Naive thymus-derived CD4-positive, alpha-beta T cell (primary cell): ENCODE results near the gene GALNT12. TPM values are rescaled to one million over a fixed set of nuclear protein-coding genes. Genes with fewer than 3 reads are reported as not detected.

Experiments
- ATAC-seq: fragments of 150-1000 bp; cut with Tn5 transposase; 2 replicates; pipeline ENCODE4 v1.10.0; 2021; ENCODE audit warnings: mild to moderate bottlenecking, moderate library complexity
- CTCF ChIA-PET: fragments of 350-600 bp; sonication (Branson Sonifier 250); formaldehyde crosslinking; loops from one replicate; lab custom pipeline; 2021; ENCODE audit warnings: antibody characterized with exemption; lab: Charles Lee
- POLR2A ChIA-PET: fragments of 350-600 bp; sonication (Branson Sonifier 250); formaldehyde crosslinking; loops from one replicate; lab custom pipeline; 2021; ENCODE audit warnings: antibody characterized with exemption, inconsistent platforms; lab: Charles Lee
- DNase-seq, 9 donors: peaks; one replicate each; pipeline versions ENCODE4 v3.0.0 to v3.0.0-alpha.2; 2020 to 2022; ENCODE audit warnings: mixed read lengths in 1 of 9
- H3K27ac ChIP-seq: one replicate; pipeline ENCODE4 v1.7.0; 2013; ENCODE audit warnings: mild to moderate bottlenecking, low read depth, low read length, moderate library complexity
- H3K27me3 ChIP-seq, 2 donors: one replicate each; pipeline ENCODE4 v1.7.0; 2013; ENCODE audit warnings: low read length in 2 of 2, mild to moderate bottlenecking in 2 of 2, moderate library complexity in 2 of 2; ENCODE audit not compliant: control insufficient read depth in 2 of 2, insufficient read depth in 2 of 2
- H3K36me3 ChIP-seq, 3 experiments: 1 replicate in 2 of 3; 2 replicates in 1 of 3; pipeline ENCODE4 v1.7.0; 2013; ENCODE audit warnings: low read length in 3 of 3, mild to moderate bottlenecking in 3 of 3, moderate library complexity in 1 of 3; ENCODE audit not compliant: insufficient read depth in 3 of 3, control insufficient read depth in 2 of 3
- H3K4me1 ChIP-seq, 2 donors: one replicate each; pipeline ENCODE4 v1.7.0; 2013; ENCODE audit warnings: low read length in 2 of 2, mild to moderate bottlenecking in 2 of 2, moderate library complexity in 1 of 2; ENCODE audit not compliant: control insufficient read depth in 2 of 2, insufficient read depth in 2 of 2
- H3K4me3 ChIP-seq: 2 replicates; pipeline ENCODE4 v1.7.0; 2013; ENCODE audit warnings: mild to moderate bottlenecking, low read length
- H3K9me3 ChIP-seq, 3 experiments: 1 replicate in 2 of 3; 2 replicates in 1 of 3; pipeline ENCODE4 v1.7.0; 2013; ENCODE audit warnings: low read length in 3 of 3; ENCODE audit not compliant: control insufficient read depth in 2 of 3
- H3K27ac Mint-ChIP-seq, 9 donors: one replicate each; pipeline ENCODE4 v1.8.0; 2020 to 2022; ENCODE audit warnings: mixed read lengths in 9 of 9, mild to moderate bottlenecking in 8 of 9, moderate library complexity in 5 of 9, inconsistent platforms in 2 of 9
- H3K27me3 Mint-ChIP-seq, 5 donors: one replicate each; pipeline ENCODE4 v1.8.0; 2021 to 2022; ENCODE audit warnings: mixed read lengths in 5 of 5, mild to moderate bottlenecking in 1 of 5
- H3K36me3 Mint-ChIP-seq, 5 donors: one replicate each; pipeline ENCODE4 v1.8.0; 2020 to 2022; ENCODE audit warnings: mixed read lengths in 5 of 5, mild to moderate bottlenecking in 3 of 5, inconsistent platforms in 1 of 5
- H3K4me1 Mint-ChIP-seq, 7 donors: one replicate each; pipeline ENCODE4 v1.8.0; 2020 to 2022; ENCODE audit warnings: mixed read lengths in 7 of 7, mild to moderate bottlenecking in 3 of 7, inconsistent platforms in 1 of 7
- H3K4me3 Mint-ChIP-seq, 10 donors: one replicate each; pipeline ENCODE4 v1.8.0; 2020 to 2022; ENCODE audit warnings: mild to moderate bottlenecking in 10 of 10, mixed read lengths in 10 of 10, moderate library complexity in 6 of 10, inconsistent platforms in 2 of 10
- H3K9me3 Mint-ChIP-seq, 11 donors: one replicate each; pipeline ENCODE4 v1.8.0; 2020 to 2022; ENCODE audit warnings: mixed read lengths in 11 of 11, mild to moderate bottlenecking in 4 of 11, inconsistent platforms in 1 of 11, moderate library complexity in 1 of 11
- intact Hi-C, 2 donors: fragments of 100-400 bp; cut with micrococcal nuclease; formaldehyde crosslinking; loops; one replicate each; pipeline ENCODE4 v1.15.1; 2023
- polyA plus RNA-seq, 2 donors: library from polyadenylated mRNA; unstranded; fragments of 300-500 nt; fragmentation: Illumina TruSeq; gene quantifications; one replicate each; pipeline ENCODE4 v1.2.3, GENCODE V29; 2021
- total RNA-seq, 6 experiments: library from RNA in 5 of 6; stranded (reverse) in 5 of 6; gene quantifications; 1 replicate in 5 of 6; 2 replicates in 1 of 6; pipeline ENCODE4 v1.2.3 and lab custom pipeline; 2021 to 2026

Gene GALNT12
- total and polyA plus RNA-seq, 7 experiments from 2014 or later = 3.1 to 14.3 (median 10.1) TPM

DNA sequence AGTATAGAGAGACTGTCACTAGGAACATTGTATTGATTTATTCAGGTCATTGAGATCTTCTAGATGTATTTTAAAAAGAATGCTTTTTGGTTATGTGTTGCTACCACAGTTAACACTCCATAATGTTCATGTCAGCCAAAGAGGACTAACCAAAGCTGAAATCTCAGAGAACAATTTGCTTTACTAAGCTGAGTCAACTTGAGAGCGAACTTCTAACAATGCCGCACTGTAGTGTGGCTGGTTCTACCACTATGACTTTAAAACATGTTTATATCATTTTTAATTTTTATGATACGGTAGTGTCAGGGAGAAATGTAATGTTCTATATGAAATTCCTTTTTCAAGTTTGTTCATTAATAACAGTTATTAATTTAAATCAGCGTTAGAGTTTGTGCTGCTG, 42.1 kb downstream of the GALNT12 start:
- no peak for ATAC-seq
- Histone ChIP-seq H3K36me3 (peaks cover 0 to 18% (median 0%) of the 10 kb centered on the region in 3 experiments), H3K27ac (no peak overlapping the region), H3K9me3 (no peaks in the 10 kb centered on the region), H3K4me3 (no peak overlapping the region), H3K27me3 (no peaks in the 10 kb centered on the region), H3K4me1 (no peaks in the 10 kb centered on the region)
- H3K9me3 Mint-ChIP-seq = peaks cover 0 to under 1% (median 0%) of the 10 kb centered on the region in 11 donors
- H3K4me1 Mint-ChIP-seq = peaks cover 0 to 15% (median 4%) of the 10 kb centered on the region in 7 donors
- no peak overlapping the region for H3K27ac Mint-ChIP-seq
- H3K36me3 Mint-ChIP-seq = peaks cover 0 to 14% (median under 1%) of the 10 kb centered on the region in 5 donors
- ChIA-PET POLR2A (no interaction called here), CTCF (interaction anchor here (0.8 to 3.1 kb wide), 3 partner anchors 13 to 1742 kb away, joined by 3 to 24 read pairs (median 5); no protein-coding TSS in a partner anchor)
- H3K27me3 Mint-ChIP-seq = no peaks in the 10 kb centered on the region
- DNase-seq = no peak
- intact Hi-C loops = loop anchor here (5.0 kb wide), 2 partner anchors 42 to 128 kb away; partner anchors contain the start of gene GALNT12 (in 1 of the 2)
- H3K4me3 Mint-ChIP-seq = no peak overlapping the region

DNA sequence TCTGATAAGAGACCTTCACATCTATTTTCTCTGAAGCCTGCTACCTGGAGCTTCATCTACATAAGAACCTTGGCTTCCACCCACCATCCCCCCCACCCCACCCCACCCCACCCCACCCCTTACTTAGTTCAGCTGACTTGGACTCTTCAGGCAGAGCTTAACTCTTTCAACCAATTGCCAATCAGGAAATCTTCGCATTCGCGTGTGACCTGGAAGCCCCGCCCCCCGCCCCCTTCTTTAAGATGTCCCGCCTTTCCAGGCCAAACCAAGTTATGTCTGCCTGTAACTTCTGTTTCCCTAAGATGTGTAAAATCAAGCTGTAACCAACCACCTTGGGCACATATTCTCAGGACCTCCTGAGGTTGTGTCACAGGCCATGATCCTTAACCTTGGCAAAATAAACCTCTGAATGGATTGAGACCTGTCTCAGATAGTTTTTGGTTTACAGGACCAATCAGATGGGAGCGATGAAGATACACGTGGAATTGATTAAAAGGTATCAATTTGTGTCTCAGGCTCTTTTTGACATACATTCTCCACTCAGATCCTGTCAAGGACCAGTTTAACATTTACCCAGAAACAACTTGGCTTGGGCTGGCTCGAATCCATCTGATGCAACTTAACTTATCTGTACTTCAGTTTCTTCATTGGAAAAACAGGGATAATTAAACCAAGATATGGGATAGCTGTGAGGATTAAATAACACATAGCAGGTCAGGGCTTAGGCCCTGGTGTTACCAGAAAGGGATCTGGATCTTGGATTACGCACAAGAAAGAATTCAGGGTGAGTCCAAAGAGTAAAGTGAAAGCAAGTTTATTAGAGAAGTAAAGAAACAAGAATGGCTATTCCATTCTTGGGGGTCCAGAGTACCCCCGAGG, 43.6 kb downstream of the GALNT12 start:
- Mint-ChIP-seq H3K4me1 (peaks cover 0 to 15% (median 4%) of the 10 kb centered on the region in 7 donors), H3K36me3 (peaks cover 3 to 11% (median 7%) of the 10 kb centered on the region in 5 donors), H3K9me3 (peaks cover 3 to 16% (median 12%) of the 10 kb centered on the region in 11 donors), H3K4me3 (no peak overlapping the region), H3K27me3 (peaks cover 0 to 10% (median 0%) of the 10 kb centered on the region in 5 donors), H3K27ac (no peak overlapping the region)
- Histone ChIP-seq H3K27me3 (no peaks in the 10 kb centered on the region), H3K4me3 (no peak overlapping the region), H3K36me3 (peaks cover 0 to 2% (median 0%) of the 10 kb centered on the region in 3 experiments), H3K4me1 (no peaks in the 10 kb centered on the region), H3K9me3 (no peaks in the 10 kb centered on the region), H3K27ac (no peak overlapping the region)
- intact Hi-C loops = no loop called here
- DNase-seq (no peak), ATAC-seq (no peak)
- CTCF ChIA-PET = interaction anchor here (0.6 to 0.9 kb wide), 4 partner anchors 146 to 566 kb away, joined by 3 to 6 read pairs (median 3); no protein-coding TSS in a partner anchor
- POLR2A ChIA-PET = no interaction called here

DNA sequence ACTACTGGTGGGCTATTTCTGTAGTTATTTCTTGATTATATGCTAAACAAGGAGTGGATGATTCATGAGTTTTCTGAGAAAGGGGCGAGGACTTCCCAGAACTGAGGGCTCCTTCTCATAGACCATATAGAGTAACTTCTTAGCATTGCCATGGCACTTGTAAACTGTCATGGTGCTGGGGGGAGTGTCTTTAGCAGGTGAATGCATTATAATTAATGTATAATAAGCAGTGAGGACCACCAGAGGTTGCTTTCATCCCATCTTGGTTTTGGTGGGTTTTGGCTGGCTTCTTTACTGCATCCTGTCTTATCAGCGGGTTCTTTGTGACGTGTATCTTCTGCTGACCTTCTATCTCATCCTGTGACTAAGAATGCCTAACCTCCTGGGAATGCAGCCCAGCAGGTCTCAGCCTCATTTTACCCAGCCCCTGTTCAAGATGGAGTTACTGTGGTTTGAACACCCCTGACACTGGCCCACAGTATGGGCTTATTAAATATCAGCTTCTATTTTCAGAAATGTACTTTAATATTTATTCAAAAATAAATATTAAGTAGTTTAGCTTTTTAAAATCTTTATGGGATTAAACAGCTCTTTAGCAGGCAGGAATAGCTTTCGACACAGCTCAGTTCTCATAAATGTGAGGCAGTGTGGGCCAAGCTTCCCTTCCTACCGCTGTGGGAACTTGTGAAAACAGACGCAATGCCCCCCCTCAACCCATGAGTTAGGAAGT, 44.4 kb downstream of the GALNT12 start:
- Histone ChIP-seq H3K9me3 (no peaks in the 10 kb centered on the region), H3K36me3 (no peaks in the 10 kb centered on the region), H3K27me3 (no peaks in the 10 kb centered on the region), H3K27ac (no peak overlapping the region), H3K4me3 (no peak overlapping the region), H3K4me1 (no peaks in the 10 kb centered on the region)
- POLR2A ChIA-PET = no interaction called here
- Mint-ChIP-seq H3K4me3 (no peak overlapping the region), H3K36me3 (peaks cover 3 to 11% (median 7%) of the 10 kb centered on the region in 5 donors), H3K9me3 (peaks cover 3 to 24% (median 14%) of the 10 kb centered on the region in 11 donors), H3K27ac (peak overlapping the region in 1 of 9 donors; percentile 19), H3K27me3 (peaks cover 0 to 10% (median under 1%) of the 10 kb centered on the region in 5 donors), H3K4me1 (peaks cover 0 to 15% (median 4%) of the 10 kb centered on the region in 7 donors)
- no peak for DNase-seq
- CTCF ChIA-PET = interaction anchor here (1.0 kb wide), 1 partner anchor 333 kb away, joined by 3 read pairs; no protein-coding TSS in a partner anchor
- intact Hi-C loops = no loop called here
- ATAC-seq = no peak

DNA sequence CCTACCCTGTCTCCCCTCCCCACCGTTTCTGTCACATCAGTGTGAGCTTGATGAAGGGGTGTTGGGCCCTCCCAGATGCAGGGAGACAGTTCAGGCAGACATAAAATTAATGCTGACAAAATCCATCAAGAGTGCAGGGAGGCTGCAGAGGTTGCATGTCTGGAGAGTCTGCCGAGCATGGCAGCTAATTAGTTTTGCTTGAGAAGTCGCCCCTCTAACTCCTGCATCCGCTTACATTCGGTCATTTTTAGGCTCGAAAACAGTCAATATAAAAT, 44.9 kb downstream of the GALNT12 start:
- H3K9me3 Mint-ChIP-seq = peaks cover 3 to 29% (median 14%) of the 10 kb centered on the region in 11 donors
- no peak for ATAC-seq
- H3K36me3 Mint-ChIP-seq = peaks cover 3 to 11% (median 9%) of the 10 kb centered on the region in 5 donors
- Histone ChIP-seq H3K36me3 (no peaks in the 10 kb centered on the region), H3K4me3 (no peak overlapping the region), H3K9me3 (no peaks in the 10 kb centered on the region), H3K27me3 (no peaks in the 10 kb centered on the region), H3K4me1 (no peaks in the 10 kb centered on the region), H3K27ac (no peak overlapping the region)
- peaks cover 0 to 10% (median 6%) of the 10 kb centered on the region in 5 donors for H3K27me3 Mint-ChIP-seq
- CTCF ChIA-PET = interaction anchor here (1.0 kb wide), 1 partner anchor 333 kb away, joined by 3 read pairs; no protein-coding TSS in a partner anchor
- intact Hi-C loops = no loop called here
- POLR2A ChIA-PET = no interaction called here
- peaks cover 0 to 15% (median 4%) of the 10 kb centered on the region in 7 donors for H3K4me1 Mint-ChIP-seq
- H3K4me3 Mint-ChIP-seq = no peak overlapping the region
- H3K27ac Mint-ChIP-seq = no peak overlapping the region
- DNase-seq = no peak

DNA sequence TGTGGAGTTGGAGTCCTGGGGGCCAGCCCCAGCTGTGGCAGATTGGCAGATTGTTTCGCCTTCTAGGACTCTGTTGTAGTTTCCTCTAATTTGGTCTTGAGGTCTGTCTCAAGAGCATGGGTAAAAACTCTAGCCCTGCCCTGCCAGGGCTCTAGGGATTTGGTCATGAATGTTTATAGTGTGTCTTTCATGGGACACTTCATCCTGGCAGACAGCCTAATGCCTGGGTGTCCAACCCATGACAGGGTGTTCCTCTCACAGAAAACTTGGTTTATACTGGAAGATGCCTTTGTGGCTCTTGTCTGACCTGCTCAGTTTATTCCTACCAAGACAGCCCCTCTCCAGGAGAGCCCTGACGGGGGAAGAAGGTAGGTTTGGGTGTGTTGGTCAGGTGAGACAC, 45.5 kb downstream of the GALNT12 start:
- no peaks in the 10 kb centered on the region for H3K9me3 ChIP-seq
- H3K4me3 ChIP-seq = no peak overlapping the region
- POLR2A ChIA-PET = no interaction called here
- no peaks in the 10 kb centered on the region for H3K4me1 ChIP-seq
- Mint-ChIP-seq H3K9me3 (peaks cover 3 to 31% (median 14%) of the 10 kb centered on the region in 11 donors), H3K36me3 (peaks cover 3 to 13% (median 9%) of the 10 kb centered on the region in 5 donors), H3K4me1 (peaks cover 0 to 15% (median 4%) of the 10 kb centered on the region in 7 donors), H3K4me3 (no peak overlapping the region), H3K27me3 (peaks cover 0 to 12% (median 11%) of the 10 kb centered on the region in 5 donors), H3K27ac (no peak overlapping the region)
- H3K36me3 ChIP-seq = no peaks in the 10 kb centered on the region
- H3K27ac ChIP-seq = no peak overlapping the region
- H3K27me3 ChIP-seq = no peaks in the 10 kb centered on the region
- CTCF ChIA-PET = no interaction called here
- ATAC-seq (no peak), DNase-seq (no peak)
- intact Hi-C loops = no loop called here

DNA sequence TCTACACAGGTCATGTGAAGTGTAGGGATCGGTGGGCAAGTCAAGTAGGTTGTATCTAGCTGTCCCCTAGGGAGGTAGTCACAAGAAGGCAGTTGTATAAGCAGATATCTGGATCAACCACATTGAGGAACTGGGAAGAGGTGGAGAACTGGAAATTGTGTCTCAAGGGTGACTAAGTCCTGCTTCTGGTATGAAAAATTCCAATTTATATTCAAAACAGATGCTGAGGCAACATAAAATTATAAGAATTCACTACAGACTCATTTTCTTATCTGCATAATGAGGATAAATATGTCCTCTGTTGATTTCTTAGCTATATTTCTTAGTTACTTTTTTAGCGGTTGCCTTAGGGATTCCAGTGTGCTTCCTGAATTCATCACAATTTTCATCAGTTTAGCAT, 46.8 kb downstream of the GALNT12 start:
- H3K4me1 Mint-ChIP-seq = peaks cover 0 to 12% (median 0%) of the 10 kb centered on the region in 7 donors
- no peak for DNase-seq
- H3K9me3 Mint-ChIP-seq = peaks cover 3 to 31% (median 14%) of the 10 kb centered on the region in 11 donors
- H3K36me3 ChIP-seq = no peaks in the 10 kb centered on the region
- no peak overlapping the region for H3K4me3 Mint-ChIP-seq
- no peak overlapping the region for H3K27ac ChIP-seq
- intact Hi-C loops = no loop called here
- peaks cover 3 to 13% (median 9%) of the 10 kb centered on the region in 5 donors for H3K36me3 Mint-ChIP-seq
- peaks cover 1 to 16% (median 13%) of the 10 kb centered on the region in 5 donors for H3K27me3 Mint-ChIP-seq
- ChIA-PET POLR2A (no interaction called here), CTCF (no interaction called here)
- H3K9me3 ChIP-seq = no peaks in the 10 kb centered on the region
- H3K27ac Mint-ChIP-seq = no peak overlapping the region
- H3K27me3 ChIP-seq = no peaks in the 10 kb centered on the region
- H3K4me3 ChIP-seq = no peak overlapping the region
- ATAC-seq = no peak
- H3K4me1 ChIP-seq = no peaks in the 10 kb centered on the region
